Esophagus squamous epithelium (tissue), 4 donors: ENCODE data around the gene TMEM178B.

ENCODE experiments used
- POLR2A ChIP-seq, 4 donors: fragments of 450-650 bp; IDR thresholded peaks; one replicate each; pipeline ENCODE4 v1.6.1; 2017; ENCODE audit warnings: antibody characterized with exemption in 4 of 4, mild to moderate bottlenecking in 4 of 4, moderate library complexity in 3 of 4
- TF ChIP-seq, protein P1 (sequence below), 6 experiments: fragments of 450-650 bp in 4 of 6; fragments of 200-600 bp in 2 of 6; sonication (generic) in 2 of 6; IDR thresholded peaks; one replicate each; pipeline ENCODE4 v1.5.1; 2016 to 2019; ENCODE audit warnings: antibody characterized with exemption in 6 of 6, mild to moderate bottlenecking in 4 of 6, moderate library complexity in 4 of 6

DNA sequence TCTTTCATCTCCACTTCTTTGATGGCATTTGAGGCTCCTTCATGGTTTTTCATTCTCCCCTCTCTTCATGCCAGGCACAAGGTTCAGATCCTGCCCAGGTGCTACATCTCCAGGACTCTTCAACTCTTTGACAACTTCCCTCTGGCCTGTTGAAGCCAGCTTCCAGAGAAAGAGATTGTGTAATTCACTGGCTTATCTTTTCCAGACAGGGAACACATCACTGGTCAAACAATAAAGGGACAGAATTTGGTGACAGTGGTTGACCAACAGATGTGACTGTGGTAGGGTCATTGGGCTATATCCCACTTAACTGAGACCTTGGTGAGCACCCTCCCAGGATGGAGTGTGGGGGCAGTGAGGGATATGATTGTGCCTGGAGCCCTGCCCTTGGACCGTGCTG, 365.9 kb downstream of the TMEM178B start:
- TF ChIP-seq, protein P1, sequence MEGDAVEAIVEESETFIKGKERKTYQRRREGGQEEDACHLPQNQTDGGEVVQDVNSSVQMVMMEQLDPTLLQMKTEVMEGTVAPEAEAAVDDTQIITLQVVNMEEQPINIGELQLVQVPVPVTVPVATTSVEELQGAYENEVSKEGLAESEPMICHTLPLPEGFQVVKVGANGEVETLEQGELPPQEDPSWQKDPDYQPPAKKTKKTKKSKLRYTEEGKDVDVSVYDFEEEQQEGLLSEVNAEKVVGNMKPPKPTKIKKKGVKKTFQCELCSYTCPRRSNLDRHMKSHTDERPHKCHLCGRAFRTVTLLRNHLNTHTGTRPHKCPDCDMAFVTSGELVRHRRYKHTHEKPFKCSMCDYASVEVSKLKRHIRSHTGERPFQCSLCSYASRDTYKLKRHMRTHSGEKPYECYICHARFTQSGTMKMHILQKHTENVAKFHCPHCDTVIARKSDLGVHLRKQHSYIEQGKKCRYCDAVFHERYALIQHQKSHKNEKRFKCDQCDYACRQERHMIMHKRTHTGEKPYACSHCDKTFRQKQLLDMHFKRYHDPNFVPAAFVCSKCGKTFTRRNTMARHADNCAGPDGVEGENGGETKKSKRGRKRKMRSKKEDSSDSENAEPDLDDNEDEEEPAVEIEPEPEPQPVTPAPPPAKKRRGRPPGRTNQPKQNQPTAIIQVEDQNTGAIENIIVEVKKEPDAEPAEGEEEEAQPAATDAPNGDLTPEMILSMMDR (IDR thresholded peaks at IDR 0.05) = no peak
- no peak for TF ChIP-seq POLR2A (IDR thresholded peaks at IDR 0.05)
